Neural progenitor cell (in vitro differentiated cells): ENCODE results near the gene DSE.

ENCODE experiments used
- EZH2 ChIP-seq: fragments of 200-600 bp; sonication (generic); IDR thresholded peaks from 2 replicates; pipeline ENCODE4 v1.6.1; 2017; ENCODE audit warnings: antibody characterized with exemption, mild to moderate bottlenecking, moderate library complexity
- TF ChIP-seq, protein P1 (sequence below): fragments of 200-600 bp; sonication (generic); IDR thresholded peaks from 2 replicates; pipeline ENCODE4 v1.5.1; 2017; ENCODE audit warnings: antibody characterized with exemption, mild to moderate bottlenecking

DNA sequence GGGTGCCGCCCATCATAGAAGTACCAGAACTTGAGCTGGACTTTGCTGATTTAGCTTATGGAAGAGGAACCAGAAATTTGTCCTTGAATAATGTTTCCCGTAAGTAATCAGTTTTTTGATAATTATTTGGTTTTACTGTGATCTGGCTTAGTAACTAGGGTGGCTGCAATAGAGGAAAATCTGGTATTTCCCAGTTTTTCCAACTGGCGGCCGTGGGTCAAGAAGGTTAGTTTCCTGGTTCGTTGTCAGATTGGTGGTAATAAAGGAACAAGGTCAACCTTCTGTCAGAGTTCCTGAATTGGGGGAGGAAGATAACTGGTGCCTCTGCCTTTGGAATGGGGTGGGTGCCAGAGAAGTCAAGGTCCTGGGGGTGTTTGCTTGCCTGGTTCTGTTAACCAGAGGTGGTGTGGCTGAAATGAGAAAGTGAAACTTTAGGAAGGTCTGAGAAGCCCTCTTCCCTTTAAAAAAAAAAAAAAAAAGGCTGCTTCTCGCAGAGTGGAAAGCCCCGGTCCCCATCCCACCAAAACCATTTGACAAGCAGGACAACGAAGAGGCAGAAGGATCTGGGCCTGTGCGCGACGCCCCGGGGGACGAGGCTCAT is 90.7 kb downstream of the DSE start, which contains the start of gene CALHM6:
- TF ChIP-seq, protein P1, sequence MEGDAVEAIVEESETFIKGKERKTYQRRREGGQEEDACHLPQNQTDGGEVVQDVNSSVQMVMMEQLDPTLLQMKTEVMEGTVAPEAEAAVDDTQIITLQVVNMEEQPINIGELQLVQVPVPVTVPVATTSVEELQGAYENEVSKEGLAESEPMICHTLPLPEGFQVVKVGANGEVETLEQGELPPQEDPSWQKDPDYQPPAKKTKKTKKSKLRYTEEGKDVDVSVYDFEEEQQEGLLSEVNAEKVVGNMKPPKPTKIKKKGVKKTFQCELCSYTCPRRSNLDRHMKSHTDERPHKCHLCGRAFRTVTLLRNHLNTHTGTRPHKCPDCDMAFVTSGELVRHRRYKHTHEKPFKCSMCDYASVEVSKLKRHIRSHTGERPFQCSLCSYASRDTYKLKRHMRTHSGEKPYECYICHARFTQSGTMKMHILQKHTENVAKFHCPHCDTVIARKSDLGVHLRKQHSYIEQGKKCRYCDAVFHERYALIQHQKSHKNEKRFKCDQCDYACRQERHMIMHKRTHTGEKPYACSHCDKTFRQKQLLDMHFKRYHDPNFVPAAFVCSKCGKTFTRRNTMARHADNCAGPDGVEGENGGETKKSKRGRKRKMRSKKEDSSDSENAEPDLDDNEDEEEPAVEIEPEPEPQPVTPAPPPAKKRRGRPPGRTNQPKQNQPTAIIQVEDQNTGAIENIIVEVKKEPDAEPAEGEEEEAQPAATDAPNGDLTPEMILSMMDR: no peak
- TF ChIP-seq EZH2: no peak
